Suprapubic skin (tissue), 4 donors: ENCODE measurements around the gene USP35. TPM values are rescaled to one million over a fixed set of nuclear protein-coding genes. Genes with fewer than 3 reads are reported as not detected.

Experiments used
- DNase-seq, 2 donors: peaks; one replicate each; pipeline ENCODE4 v3.0.0-alpha.2; 2019; ENCODE audit warnings: low spot score in 2 of 2
- H3K27ac ChIP-seq: fragments of 200-600 bp; sonication (generic); one replicate; pipeline ENCODE4 v1.5.1; 2019
- H3K27me3 ChIP-seq: fragments of 200-600 bp; sonication (generic); one replicate; pipeline ENCODE4 v1.5.1; 2019
- H3K36me3 ChIP-seq: fragments of 200-600 bp; sonication (generic); one replicate; pipeline ENCODE4 v1.5.1; 2019
- H3K4me1 ChIP-seq: fragments of 200-600 bp; sonication (generic); one replicate; pipeline ENCODE4 v1.5.1; 2019
- H3K4me3 ChIP-seq: fragments of 200-600 bp; sonication (generic); one replicate; pipeline ENCODE4 v1.5.1; 2019; ENCODE audit warnings: mild to moderate bottlenecking
- H3K9me3 ChIP-seq: fragments of 200-600 bp; sonication (generic); one replicate; pipeline ENCODE4 v1.5.1; 2019
- CTCF ChIP-seq, 2 donors: fragments of 200-600 bp in 1 of 2; fragments of 450-650 bp in 1 of 2; sonication (generic) in 1 of 2; IDR thresholded peaks; one replicate each; pipeline ENCODE4 v1.5.1; 2016 to 2019; ENCODE audit warnings: antibody characterized with exemption in 2 of 2, mild to moderate bottlenecking in 1 of 2, moderate library complexity in 1 of 2
- EP300 ChIP-seq: sonication (generic); formaldehyde crosslinking; IDR thresholded peaks from one replicate; pipeline ENCODE4 v1.6.1; 2017; ENCODE audit warnings: antibody characterized with exemption
- POLR2A ChIP-seq, 2 donors: fragments of 450-650 bp; IDR thresholded peaks; one replicate each; pipeline ENCODE4 v1.6.1; 2017; ENCODE audit warnings: antibody characterized with exemption in 2 of 2, mild to moderate bottlenecking in 2 of 2, moderate library complexity in 2 of 2
- POLR2AphosphoS5 ChIP-seq, 3 donors: sonication (generic); formaldehyde crosslinking; IDR thresholded peaks; one replicate each; pipeline ENCODE4 v1.6.1; 2017; ENCODE audit warnings: antibody characterized with exemption in 3 of 3
- WGBS: methylation state at CpG from one replicate; pipeline ENCODE4 v1.1.5; 2018; 5-methylcytosine and 5-hydroxymethylcytosine counted together
- total RNA-seq, 4 donors: library from RNA; depleted of rRNA; stranded (reverse); fragments of >200 nt; gene quantifications; one replicate each; pipeline ENCODE4 v1.1.0, GENCODE V29; 2016

The USP35 gene
- total RNA-seq, 4 donors from 2014 or later: 2.3 to 9.6 (median 5.6) TPM

GRCh38 chr11:78237293-78238046 is 48.8 kb downstream of the USP35 start:
- H3K27ac ChIP-seq: no peak overlapping the region
- no peaks in the 10 kb centered on the region for H3K9me3 ChIP-seq
- peaks cover 2% of the 10 kb centered on the region for H3K4me1 ChIP-seq
- no peak for TF ChIP-seq EP300
- no peak for TF ChIP-seq CTCF (IDR thresholded peaks at IDR 0.05)
- no peak for TF ChIP-seq POLR2A (IDR thresholded peaks at IDR 0.05)
- no peak for TF ChIP-seq POLR2AphosphoS5 (IDR thresholded peaks at IDR 0.05)
- no peaks in the 10 kb centered on the region for H3K27me3 ChIP-seq
- no peaks in the 10 kb centered on the region for H3K36me3 ChIP-seq
- DNase-seq: no peak
- no peak overlapping the region for H3K4me3 ChIP-seq

GRCh38 chr11:78239781-78240180 is 51.1 kb downstream of the USP35 start:
- H3K27me3 ChIP-seq: no peaks in the 10 kb centered on the region
- TF ChIP-seq POLR2A (IDR thresholded peaks at IDR 0.05): no peak
- no peak for TF ChIP-seq EP300
- no peak for TF ChIP-seq CTCF (IDR thresholded peaks at IDR 0.05)
- TF ChIP-seq POLR2AphosphoS5 (IDR thresholded peaks at IDR 0.05): no peak
- H3K4me3 ChIP-seq: no peak overlapping the region
- H3K27ac ChIP-seq: no peak overlapping the region
- WGBS: no CpG with 5 or more reads among the region's 1 CpG
- DNase-seq: no peak
- no peaks in the 10 kb centered on the region for H3K9me3 ChIP-seq
- H3K4me1 ChIP-seq: no peaks in the 10 kb centered on the region
- H3K36me3 ChIP-seq: no peaks in the 10 kb centered on the region

GRCh38 chr11:78241475-78241874 is 52.8 kb downstream of the USP35 start:
- no peak for DNase-seq
- Histone ChIP-seq H3K9me3 (no peaks in the 10 kb centered on the region), H3K27me3 (no peaks in the 10 kb centered on the region)

GRCh38 chr11:78244080-78244479 is 55.4 kb downstream of the USP35 start:
- Histone ChIP-seq H3K9me3 (no peaks in the 10 kb centered on the region), H3K27ac (no peak overlapping the region), H3K4me3 (no peak overlapping the region), H3K36me3 (peaks cover 3% of the 10 kb centered on the region), H3K27me3 (no peaks in the 10 kb centered on the region), H3K4me1 (no peaks in the 10 kb centered on the region)
- WGBS: 62% methylated on average over 2 of the region's 2 CpGs
- TF ChIP-seq CTCF (IDR thresholded peaks at IDR 0.05): no peak
- TF ChIP-seq POLR2AphosphoS5 (IDR thresholded peaks at IDR 0.05): no peak
- TF ChIP-seq POLR2A (IDR thresholded peaks at IDR 0.05): no peak
- TF ChIP-seq EP300: no peak
- no peak for DNase-seq

More at GRCh38 chr11:78241475-78241874, 52.8 kb downstream of the USP35 start:
- Histone ChIP-seq H3K4me3 (no peak overlapping the region), H3K36me3 (no peaks in the 10 kb centered on the region), H3K27ac (no peak overlapping the region), H3K4me1 (no peaks in the 10 kb centered on the region)
- TF ChIP-seq CTCF (IDR thresholded peaks at IDR 0.05) (no peak), POLR2A (IDR thresholded peaks at IDR 0.05) (no peak), EP300 (no peak), POLR2AphosphoS5 (IDR thresholded peaks at IDR 0.05) (no peak)

GRCh38 chr11:78244546-78245255 is 56.0 kb downstream of the USP35 start:
- H3K9me3 ChIP-seq: no peaks in the 10 kb centered on the region
- no peak overlapping the region for H3K27ac ChIP-seq
- H3K27me3 ChIP-seq: no peaks in the 10 kb centered on the region
- TF ChIP-seq POLR2AphosphoS5 (IDR thresholded peaks at IDR 0.05): no peak
- TF ChIP-seq POLR2A (IDR thresholded peaks at IDR 0.05): no peak
- TF ChIP-seq EP300: no peak
- TF ChIP-seq CTCF (IDR thresholded peaks at IDR 0.05): no peak
- DNase-seq: no peak
- peaks cover 10% of the 10 kb centered on the region for H3K36me3 ChIP-seq
- 30% methylated on average over 4 of the region's 4 CpGs for WGBS
- no peak overlapping the region for H3K4me3 ChIP-seq
- no peaks in the 10 kb centered on the region for H3K4me1 ChIP-seq
